Esophagus muscularis mucosa (tissue), 4 donors: Measurements from ENCODE around the gene RNF181.

Experiments used
- CTCF ChIP-seq, 3 experiments: fragments of 200-600 bp in 2 of 3; fragments of 450-650 bp in 1 of 3; sonication (generic) in 2 of 3; IDR thresholded peaks; one replicate each; pipeline ENCODE4 v1.5.1; 2017 to 2019; ENCODE audit warnings: antibody characterized with exemption in 3 of 3, mild to moderate bottlenecking in 2 of 3, moderate library complexity in 1 of 3
- EP300 ChIP-seq: sonication (generic); formaldehyde crosslinking; IDR thresholded peaks from one replicate; pipeline ENCODE4 v1.6.1; 2017; ENCODE audit warnings: antibody characterized with exemption
- POLR2A ChIP-seq: fragments of 450-650 bp; IDR thresholded peaks from one replicate; pipeline ENCODE4 v1.6.1; 2017; ENCODE audit warnings: antibody characterized with exemption, moderate library complexity, mild to moderate bottlenecking, low read depth

DNA sequence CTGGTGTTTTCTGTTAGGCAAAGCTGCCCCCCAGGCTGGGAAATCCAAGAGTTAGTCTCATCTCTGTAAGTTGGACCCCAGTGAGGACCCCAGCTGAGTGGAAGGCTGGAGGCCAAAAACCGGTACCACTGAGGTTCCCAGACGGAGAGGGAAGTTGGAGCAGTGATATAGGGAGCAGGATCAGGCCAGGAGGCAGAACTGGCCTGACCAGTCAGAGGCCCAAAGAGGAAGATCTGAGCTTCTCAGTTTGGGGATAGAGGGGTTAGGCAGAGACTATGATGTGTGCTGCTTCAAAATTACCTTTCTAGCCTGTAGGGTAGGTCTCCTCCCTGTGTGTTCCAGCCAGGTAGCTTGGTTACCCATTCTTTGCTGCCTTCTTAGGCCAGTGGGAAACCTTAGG lies 4.6 kb upstream of the RNF181 start:
- TF ChIP-seq CTCF (IDR thresholded peaks at IDR 0.05) (no peak), POLR2A (no peak), EP300 (no peak)
